D341Med (cell line): ENCODE data around the gene AGGF1.
"Not testable (repeated sequence)": the region's sequence is repeated elsewhere in the genome, so short reads cannot be mapped to it uniquely, and the experiment has no call there.

Experiments
- DNase-seq: peaks from one replicate; pipeline ENCODE4 v3.0.0; 2012; ENCODE audit warnings: low spot score

The AGGF1 gene

DNA sequence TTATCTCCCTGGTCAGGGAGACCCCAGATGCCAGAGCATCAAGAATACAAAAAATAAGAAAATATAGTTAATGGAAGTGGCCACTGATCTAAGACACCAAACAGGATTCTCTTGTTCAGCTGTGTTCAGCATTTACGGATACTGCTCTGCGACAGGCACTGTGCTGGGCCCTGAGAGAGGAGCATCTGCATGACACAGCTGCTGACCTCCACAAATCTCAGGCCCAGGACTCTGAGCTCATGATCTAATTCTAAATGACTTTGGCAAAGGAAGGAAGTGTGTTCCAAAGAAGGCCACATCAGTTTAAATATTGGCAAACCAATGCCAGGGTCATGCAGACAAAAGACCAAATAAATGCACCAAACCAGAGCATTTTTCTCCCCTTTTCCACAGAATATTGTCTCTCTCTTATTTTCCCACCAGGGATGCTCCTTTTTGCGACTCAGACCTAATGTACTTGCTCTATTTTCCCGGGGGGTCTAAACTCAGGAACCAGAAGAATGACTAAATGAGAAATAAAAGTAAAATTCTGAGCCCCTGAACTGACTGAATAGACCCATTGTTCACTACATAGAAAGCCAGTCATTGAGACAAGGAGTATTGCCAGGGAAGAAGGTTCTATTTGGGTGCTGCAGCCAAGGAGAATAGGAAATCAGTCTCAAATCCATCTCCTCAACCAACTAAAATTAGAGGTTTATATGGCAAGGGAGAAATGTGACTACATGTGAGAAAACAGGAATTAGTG lies 1.4 kb upstream of the AGGF1 start:
- no peak for DNase-seq

DNA sequence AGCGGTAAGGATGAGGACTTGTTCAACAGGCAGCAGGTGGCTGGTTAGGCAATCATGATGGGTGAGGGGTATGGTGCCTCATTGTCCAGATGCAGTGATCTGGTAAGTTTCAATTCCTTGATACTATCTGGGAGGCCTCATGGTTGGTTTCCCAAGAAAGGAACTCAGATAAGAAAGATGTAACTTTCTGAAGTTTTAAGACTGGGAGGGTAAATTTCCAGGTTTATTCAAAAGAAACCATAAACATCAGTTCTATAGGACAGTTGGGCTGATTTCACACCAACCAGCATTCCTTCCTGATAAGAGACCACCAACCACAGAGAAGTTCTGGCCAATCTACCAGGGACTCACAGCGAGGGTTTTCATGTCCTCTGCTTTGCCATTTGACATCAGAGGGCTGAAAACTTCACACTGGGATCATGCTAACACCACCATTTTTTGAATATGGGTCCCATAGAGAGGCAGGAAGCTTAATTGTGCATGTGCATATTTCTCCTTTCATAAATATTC lies 773 bp upstream of the AGGF1 start:
- DNase-seq, result no peak

DNA sequence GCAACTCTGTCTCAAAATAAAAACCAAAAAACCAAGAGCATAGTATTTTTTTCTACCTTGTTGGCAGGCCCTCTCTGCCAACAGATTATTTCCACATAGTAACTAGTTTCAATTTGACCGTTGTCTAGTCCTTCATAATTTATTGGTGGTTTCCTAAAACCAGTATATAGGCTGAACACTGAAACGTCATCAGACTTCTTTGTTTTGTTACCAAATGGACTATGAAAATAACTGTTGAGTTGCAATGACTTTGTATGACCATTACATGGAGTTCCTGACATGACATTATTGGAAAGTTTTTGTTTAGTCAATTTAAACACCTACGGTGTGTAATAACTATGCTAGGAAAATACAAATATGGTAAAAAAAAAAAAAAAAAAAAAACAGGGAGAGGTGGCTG lies 1.7 kb downstream of the AGGF1 start:
- no peak for DNase-seq

DNA sequence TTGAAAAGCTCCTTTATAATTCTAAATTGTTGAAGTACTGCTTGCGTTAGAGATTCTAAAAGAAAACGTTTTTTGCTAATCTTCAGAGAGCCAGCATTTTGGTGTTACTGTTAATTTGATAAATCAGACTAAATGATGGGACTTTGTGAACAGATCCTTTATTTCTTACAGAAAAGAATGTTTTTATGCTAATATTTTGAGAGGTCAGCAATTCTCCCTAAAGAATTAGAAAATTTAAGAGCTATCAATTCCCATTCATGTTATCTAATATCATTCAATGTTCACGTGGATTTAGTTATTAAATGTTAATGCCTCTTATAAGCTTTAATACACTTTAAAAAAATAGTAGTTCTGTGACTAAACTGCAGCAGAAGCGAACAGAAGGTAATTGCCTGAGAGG lies 2.4 kb downstream of the AGGF1 start:
- DNase-seq, result no peak

DNA sequence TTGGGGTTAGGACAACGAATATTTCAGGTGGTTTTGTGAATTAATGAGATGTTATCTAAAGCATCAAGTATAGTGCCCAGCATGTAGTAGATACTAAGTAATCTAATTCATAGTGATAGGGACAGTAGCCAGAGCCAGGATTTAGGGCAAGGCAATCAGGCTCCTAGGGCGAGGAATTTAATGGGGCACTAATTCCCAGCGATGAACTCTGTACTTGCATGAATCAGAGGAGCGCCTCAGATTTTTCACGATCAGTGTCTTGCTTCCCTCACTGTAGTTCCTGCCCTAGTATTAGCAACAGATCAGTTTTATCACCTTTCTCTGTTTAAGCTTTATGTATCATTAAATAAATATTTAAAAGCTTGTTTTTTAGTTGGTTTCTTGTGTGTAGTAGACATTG lies 3.1 kb downstream of the AGGF1 start:
- no peak for DNase-seq

DNA sequence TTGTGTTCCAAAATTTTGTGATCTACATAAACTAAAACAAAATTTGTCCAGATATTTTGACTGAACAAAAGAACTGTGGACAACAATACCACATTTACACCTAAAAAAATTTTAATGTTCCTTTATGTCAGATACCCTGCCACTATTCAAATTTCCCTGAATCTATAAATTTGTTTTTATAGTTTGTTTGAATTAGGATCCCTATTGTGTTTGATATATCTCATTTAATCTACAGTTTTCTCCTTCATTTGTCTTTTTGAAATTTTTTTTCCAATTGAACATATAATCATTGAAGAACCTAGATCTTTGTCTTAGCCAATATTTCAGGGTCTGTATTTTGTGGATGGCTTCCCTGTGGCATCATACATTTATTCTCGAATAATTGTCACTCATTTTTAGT lies 5.7 kb downstream of the AGGF1 start:
- no peak for DNase-seq

DNA sequence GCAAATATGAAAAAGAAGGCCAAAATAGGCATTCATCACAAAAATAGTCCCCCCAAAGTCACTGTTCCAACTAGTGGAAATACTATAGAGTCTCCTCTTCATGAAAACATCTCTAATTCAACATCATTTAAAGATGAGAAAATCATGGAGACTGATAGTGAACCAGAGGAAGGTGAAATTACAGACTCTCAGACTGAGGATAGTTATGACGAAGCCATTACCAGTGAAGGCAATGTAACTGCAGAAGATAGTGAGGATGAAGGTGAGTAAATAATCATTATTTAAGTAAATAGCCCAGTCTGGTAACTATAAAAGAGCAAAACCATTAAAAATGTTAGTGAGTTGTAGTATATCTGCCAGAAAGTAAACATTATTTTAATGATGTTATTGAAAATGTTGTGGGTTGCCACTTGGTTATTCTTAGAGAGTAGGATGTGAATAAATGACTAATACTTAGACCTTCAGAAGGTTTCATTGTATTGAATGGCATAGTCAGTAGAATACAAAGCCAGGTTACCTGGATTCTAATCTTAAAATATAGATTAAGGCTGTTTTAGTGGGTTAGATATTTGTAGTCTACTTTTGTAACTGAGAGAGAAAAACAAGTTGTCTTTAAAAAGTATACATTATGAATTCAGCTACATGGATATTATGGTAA lies 16.3 kb downstream of the AGGF1 start:
- DNase-seq, result no peak

DNA sequence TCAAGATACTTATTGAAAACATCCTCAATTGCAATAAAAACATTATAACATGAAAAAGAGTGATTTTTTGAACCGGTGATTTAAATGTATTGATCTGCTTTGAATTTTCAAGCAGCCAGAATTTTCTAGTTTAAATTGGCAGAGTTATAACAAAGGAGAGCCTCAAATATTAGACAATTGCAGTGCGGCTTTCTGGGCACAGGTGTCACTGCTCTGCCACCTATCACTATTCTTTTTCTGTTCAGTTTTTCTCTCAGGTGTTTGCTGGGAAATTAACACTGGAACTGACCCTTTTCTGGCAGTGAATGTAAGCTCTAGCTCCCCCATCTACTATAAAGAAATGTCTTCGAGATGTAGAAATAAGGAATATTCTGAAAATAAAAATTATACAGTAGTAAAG lies 33.8 kb downstream of the AGGF1 start:
- no peak for DNase-seq

DNA sequence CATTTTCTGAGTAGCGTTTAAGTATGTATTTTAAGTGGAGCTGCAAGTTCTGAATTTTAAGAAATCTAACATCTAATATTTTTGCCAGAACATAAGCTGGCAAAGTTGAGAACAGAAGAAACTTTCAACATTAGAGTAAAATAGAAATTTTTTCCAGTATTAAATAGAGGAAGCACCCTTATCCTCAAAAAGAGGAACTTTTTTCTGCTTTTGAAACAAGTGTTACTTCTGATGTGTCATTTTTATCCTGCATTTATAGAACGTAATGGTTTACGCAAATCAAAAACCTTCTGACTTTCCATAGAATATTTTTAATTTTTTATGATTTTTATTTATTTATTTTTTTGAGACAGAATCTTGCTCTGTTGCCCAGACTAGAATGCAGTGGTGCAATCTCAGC lies 35.1 kb downstream of the AGGF1 start:
- DNase-seq, result no peak

DNA sequence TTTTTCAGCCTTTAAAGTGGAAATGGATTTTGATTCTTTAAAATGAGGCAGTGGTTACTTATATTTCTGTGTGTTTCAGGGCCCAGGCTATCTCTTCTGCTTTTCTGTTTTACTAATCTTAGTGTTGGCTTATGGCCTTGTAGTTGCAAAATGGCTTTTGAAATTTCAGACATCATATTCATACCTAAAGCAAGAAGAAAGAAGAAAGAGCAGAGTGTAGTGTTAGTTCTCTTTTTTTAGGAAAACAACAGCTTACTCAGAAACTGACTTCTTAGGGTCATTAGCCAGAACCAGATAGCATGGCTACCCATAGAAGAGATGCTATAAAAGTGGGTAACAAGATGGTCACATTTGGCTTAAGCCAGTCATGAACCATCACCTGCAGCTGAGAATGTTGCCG lies 36.0 kb downstream of the AGGF1 start:
- no peak for DNase-seq

DNA sequence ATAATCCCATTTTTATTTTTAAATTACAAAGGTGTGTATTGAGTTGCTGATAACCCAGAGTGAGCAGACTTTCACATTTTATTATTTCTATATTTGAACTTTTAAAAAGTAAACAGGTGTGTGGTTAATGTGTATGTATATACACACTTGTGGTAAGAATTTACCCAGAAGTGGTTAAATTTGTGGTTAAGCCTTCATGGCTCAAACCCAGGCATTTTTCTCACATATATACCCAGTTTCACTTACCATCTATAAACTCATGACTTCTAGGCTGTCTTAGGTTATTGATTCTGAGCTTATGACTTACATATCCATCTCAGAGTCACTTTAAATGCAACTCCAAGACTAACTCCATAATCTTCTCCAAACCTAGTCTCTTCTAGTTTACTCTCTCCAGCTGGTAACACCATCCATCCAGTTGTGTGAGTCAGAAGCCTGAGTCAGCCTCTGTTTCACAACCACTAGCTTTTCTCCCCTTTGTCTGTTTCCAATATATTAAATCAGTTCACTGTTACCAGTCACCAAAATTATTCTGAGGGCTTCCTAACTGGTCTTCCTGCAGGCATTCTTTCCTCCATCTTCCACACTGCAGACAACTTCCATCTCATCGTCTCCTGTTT lies 36.7 kb downstream of the AGGF1 start:
- no peak for DNase-seq

DNA sequence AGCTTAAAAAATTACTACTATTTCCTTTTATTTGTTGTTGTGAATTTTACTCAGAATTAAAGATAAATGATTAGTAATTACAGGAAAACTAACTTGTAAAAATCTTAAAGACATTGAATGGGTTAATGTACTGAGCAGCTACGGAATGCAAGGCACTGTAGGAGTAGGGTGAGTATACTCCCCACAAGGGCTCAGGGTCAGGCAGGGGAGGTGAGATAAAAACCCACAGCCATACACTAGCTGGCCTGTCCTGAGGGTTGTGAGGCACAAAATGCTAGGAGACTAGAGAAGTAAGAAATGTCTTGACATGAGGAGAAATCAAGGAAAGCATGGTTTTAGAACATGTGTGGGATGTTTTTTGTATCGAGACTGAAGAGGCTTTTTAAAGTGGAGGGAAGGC lies 43.5 kb downstream of the AGGF1 start:
- DNase-seq, result no peak

DNA sequence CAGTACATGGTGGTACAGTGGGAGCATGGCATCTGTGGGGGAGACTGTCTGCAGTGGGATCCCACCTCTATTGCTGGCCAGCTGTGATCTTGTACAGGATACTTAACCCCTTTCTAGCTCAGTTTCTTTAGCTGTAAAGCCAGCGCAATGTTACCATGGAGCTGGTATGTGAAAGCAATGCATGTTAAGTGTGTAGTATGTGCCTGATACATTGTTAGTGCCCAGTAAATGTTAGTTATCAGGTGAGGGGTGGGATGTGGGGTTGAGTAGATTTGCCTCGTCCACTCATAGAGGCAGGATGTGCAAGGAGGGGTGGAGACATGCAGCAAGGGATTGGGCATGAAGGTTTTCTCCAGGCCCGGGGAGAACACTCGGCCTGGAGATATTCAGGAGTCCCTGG lies 44.5 kb downstream of the AGGF1 start:
- DNase-seq, result no peak

DNA sequence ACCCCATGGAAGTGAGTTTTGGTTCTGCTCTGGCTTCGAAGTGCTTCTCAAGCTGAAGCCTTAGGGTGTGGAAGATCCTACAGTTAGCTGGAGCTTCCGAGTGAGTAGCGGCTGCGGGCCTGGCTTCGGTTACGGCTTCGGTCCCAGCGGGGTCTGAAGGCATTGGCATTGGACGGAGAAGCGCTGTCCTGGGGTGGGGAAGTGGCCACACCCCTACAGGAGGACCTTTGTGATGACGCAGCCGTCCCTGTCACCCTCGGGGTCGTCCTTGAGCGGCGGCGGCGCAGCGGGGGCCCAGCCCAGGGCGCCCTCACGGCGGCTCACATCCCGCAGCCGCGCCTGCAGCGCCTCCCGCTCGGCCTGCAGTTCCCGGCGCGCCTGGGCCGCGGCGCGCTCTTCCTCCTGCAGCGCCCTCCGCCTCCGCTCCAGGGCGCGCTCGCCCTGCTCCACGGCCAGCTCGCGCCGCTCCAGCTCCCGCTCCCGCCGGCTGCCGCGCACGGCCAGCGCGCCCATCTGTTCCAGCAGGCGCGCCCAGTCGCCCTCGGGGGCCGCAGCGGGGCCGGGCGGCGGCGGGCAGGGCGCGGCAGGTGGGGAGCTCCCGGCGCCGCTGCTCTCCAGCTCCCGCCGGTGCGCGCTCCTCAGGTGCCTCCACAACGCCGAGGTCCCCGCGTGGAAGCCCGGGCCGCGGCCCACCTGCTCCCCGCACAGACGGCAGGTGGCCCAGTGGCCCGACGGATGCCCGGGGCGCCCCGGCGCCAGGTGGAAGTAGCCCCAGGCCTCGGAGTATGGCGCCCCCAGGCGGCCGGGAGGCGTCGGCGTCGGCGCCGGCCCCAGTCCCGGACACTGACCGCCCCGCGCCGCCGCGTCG lies 47.0 kb downstream of the AGGF1 start:
- DNase-seq, result peak; percentile 87

DNA sequence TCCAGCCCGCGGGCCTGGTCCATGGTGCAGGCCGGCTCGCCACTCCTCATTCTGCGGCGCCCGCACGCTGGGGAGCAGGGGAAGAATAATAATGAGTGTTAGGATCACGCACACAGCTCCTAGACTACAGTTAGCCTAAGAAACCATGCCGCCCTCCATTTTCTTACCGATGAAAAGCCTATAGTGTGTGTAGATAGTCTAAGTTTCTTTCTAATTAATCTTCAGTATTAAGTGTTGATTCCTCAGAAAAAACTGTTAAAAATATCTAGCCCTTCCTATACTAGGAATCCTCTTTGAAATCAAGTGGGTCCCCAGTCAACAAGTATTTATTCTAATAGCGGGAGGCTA lies 47.6 kb downstream of the AGGF1 start:
- DNase-seq, result no peak

DNA sequence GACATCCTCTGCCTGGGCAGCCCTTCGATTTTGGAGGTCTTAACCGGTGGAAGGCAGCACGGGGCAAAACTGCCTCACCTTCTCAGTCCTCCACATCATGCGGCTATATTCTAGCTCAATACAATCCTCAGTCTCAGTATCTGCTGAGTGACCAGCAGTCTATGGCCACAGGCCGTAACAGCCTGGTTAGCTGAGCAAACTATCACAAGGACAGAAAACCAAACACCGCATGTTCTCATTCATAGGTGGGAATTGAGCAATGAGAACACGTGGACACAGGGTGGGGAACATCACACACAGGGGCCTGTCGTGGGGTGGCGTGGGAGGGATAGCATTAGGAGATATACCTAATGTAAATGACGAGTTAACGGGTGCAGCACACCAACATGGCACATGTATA lies 50.3 kb downstream of the AGGF1 start:
- DNase-seq, result not testable (repeated sequence)

DNA sequence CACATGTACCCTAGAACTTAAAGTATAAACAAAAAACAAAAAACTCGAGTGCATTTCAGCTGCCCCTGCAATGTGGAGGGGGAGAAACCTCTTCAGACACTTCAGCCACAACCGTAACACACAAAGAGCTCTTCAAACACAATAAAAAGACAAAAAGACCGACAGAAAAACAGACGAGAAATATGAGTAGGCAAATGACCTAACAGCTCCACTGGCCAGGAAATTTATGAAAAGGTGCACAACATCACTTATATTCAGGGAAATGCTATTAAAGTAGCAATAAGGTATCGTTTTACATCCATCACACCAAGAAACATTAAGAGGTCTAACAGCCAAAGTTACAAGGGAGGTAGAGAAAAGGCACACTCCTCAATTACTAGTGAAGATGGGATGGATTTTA lies 50.7 kb downstream of the AGGF1 start:
- no peak for DNase-seq

DNA sequence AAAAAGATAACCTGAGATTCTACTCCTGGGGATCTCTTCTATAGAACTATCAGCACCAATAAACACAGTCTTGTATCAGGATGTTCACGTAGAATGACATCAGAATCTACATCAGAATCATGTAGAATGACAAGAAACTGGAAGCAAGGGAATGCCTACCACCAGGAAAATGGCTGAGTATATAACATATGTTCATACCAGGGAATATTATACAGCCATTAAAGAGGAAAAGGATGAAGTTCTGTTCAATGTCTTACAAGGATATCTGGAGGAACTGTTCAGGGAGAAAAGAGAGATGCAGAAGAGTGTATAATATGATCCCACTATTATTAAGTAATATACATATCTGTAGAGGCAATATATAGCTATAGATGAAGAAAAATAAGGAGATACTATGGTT lies 52.1 kb downstream of the AGGF1 start:
- no peak for DNase-seq

DNA sequence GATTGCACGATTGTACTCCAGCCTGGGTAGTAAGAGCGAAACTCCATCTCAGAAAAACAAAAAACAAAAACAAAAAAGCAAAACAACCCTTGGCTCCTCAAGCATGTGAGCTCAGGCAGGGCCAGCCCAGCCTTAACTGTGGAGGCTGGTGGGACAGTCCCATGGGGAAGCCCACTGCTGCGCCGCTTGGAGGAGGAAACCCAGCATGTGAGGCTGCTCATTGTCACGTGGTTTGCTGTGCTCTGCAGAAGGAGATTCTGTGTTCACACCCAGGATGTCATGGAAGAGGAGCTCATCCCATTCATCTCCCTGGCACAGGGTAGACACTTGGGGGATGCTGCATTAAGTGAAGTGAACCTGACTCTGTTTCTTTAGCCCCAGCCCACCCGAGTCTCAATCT lies 52.9 kb downstream of the AGGF1 start:
- no peak for DNase-seq

DNA sequence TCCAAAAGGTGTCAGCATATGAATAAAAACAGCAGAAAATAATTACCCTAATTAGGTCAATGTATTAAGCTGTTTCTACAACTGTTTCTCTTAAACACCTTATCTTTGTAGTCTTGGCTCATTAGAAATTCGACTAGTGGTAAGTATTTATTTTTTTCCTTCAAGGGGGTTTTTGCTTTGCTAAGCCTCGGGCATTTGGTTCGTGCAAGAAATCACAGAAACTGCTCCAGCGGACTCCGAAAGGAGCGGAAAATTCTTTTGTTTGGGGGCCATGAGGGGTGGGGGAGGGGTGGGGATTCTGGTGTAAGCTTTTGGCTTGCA lies 56.1 kb downstream of the AGGF1 start:
- DNase-seq, result no peak

DNA sequence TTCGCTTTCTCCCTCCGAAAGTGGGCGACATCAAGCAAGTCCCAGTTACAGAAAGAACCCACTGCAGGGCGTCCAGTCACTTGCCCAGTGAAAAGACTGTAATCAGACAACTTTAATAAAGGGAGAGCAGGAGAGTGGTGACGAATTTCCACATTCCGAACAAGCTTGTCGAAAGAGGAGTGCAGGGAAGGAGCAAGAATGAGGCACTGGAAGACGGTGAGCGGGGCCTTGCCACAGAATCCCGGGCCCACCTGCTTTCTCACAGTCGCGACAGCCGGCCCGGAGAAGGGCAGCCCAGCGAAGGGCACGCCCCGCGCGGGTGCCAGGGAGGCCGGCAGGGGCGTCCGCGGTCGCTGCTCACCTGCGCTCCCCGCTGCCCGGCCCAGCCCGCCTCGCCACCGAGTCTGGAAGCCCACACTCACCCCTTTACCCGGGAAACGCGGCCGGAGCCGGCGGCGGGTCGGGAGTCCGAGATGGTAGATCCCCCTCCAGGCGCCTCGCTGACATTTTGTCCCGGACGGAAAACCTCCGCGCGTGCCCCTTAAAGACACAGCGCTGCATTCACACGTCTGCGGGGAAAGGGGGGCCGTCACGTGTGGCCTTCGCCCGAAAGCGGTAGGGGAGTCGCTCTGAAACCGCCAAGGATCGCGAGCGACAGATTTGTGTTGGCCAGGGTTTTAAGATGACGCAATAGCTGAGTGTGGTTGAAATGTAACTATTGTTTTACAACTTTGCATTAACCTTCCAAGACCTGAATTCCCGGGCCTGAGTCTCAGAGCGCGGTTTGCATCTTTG lies 56.7 kb downstream of the AGGF1 start, which contains the start of gene ZBED3:
Gene ZBED3 (minus strand): TSS at position 597 of the 795 bp plus-strand sequence. CDS start 9,407 bp downstream, outside the sequence.
- DNase-seq, result peak; percentile 86
